22Rv1 (cell line): Measurements from ENCODE around the gene RHOH.

Experiments used
- CTCF ChIP-seq: fragments of 450-650 bp; IDR thresholded peaks from 2 replicates; pipeline ENCODE4 v1.5.1; 2017; ENCODE audit warnings: mild to moderate bottlenecking
- ZFX ChIP-seq: fragments of 450-650 bp; IDR thresholded peaks from 2 replicates; pipeline ENCODE4 v1.6.1; 2017; ENCODE audit warnings: antibody characterized with exemption, borderline replicate concordance

DNA sequence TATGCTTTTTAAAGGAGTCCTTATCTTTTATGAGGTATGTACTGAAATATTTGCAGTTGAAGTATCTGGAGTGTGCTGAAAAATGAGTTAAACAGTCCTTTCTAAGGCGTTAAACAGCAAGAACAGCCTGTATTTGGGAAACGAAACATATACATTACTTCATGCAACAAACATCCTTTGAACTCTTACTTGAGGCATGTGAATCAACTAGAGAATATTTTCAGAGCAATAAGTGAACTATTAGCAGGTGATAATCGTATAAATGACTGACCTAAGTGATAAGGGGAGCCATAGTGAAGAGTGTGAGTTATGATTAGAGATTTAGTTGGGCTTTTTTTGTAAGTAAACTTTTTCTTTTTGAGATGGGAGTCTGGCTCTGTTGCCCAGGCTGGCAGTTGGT is 45.9 kb upstream of the RHOH start:
- no peak for TF ChIP-seq CTCF
- no peak for TF ChIP-seq ZFX
